Common myeloid progenitor, CD34-positive (primary cell): ENCODE results near the gene CD34.

Experiments used
- CTCF ChIA-PET: fragments of 350-600 bp; sonication (Branson Sonifier 250); formaldehyde crosslinking; loops from one replicate; lab custom pipeline; 2021; ENCODE audit warnings: antibody characterized with exemption; lab: Charles Lee
- POLR2A ChIA-PET: fragments of 350-600 bp; sonication (Branson Sonifier 250); formaldehyde crosslinking; loops from one replicate; lab custom pipeline; 2021; ENCODE audit warnings: antibody characterized with exemption; lab: Charles Lee
- DNase-seq, 3 donors: peaks; one replicate each; pipeline versions ENCODE4 v3.0.0 to v3.0.0-alpha.2; 2013
- H3K27ac ChIP-seq, 2 experiments: 1 replicate in 1 of 2; 2 replicates in 1 of 2; pipeline ENCODE4 v1.7.0; 2013; ENCODE audit warnings: inconsistent platforms in 2 of 2, low read length in 2 of 2, mild to moderate bottlenecking in 2 of 2, low read depth in 1 of 2, moderate library complexity in 1 of 2; ENCODE audit not compliant: severe bottlenecking in 2 of 2, insufficient read depth in 1 of 2, poor library complexity in 1 of 2
- H3K27me3 ChIP-seq, 5 experiments: replicated peaks in 2 of 5; 1 replicate in 3 of 5; 2 replicates in 2 of 5; pipeline versions ENCODE4 v1.6.1 to v1.7.0; 2013; ENCODE audit warnings: low read length in 4 of 5, mild to moderate bottlenecking in 2 of 5, moderate library complexity in 2 of 5, inconsistent platforms in 1 of 5; ENCODE audit not compliant: insufficient read depth in 5 of 5, control insufficient read depth in 4 of 5
- H3K36me3 ChIP-seq, 4 experiments: 1 replicate in 2 of 4; 2 replicates in 2 of 4; pipeline versions ENCODE4 v1.6.1 to v1.7.0; 2013; ENCODE audit warnings: low read length in 3 of 4, control low read depth in 1 of 4, mild to moderate bottlenecking in 1 of 4; ENCODE audit not compliant: control insufficient read depth in 4 of 4, insufficient read depth in 4 of 4
- H3K4me1 ChIP-seq, 4 experiments: 1 replicate in 3 of 4; 2 replicates in 1 of 4; pipeline versions ENCODE4 v1.6.1 to v1.7.1; 2013; ENCODE audit warnings: low read length in 3 of 4, mild to moderate bottlenecking in 3 of 4, control low read depth in 1 of 4, inconsistent platforms in 1 of 4, moderate library complexity in 1 of 4; ENCODE audit not compliant: control insufficient read depth in 4 of 4, insufficient read depth in 4 of 4; ENCODE audit errors: control extremely low read depth in 1 of 4
- H3K4me3 ChIP-seq, 7 experiments: 1 replicate in 4 of 7; 2 replicates in 3 of 7; pipeline versions ENCODE4 v1.5.1 to v1.7.0; 2013; ENCODE audit warnings: mild to moderate bottlenecking in 7 of 7, low read length in 6 of 7, moderate library complexity in 6 of 7, inconsistent platforms in 2 of 7, low read depth in 2 of 7, control low read depth in 1 of 7; ENCODE audit not compliant: insufficient read depth in 4 of 7, control insufficient read depth in 1 of 7; ENCODE audit errors: extremely low read depth in 1 of 7
- H3K9me3 ChIP-seq, 5 experiments: 1 replicate in 4 of 5; 2 replicates in 1 of 5; pipeline versions ENCODE4 v1.6.1 to v1.7.1; 2013; ENCODE audit warnings: low read length in 4 of 5, mild to moderate bottlenecking in 2 of 5, inconsistent platforms in 1 of 5, low read depth in 1 of 5, moderate library complexity in 1 of 5; ENCODE audit not compliant: control insufficient read depth in 4 of 5, insufficient read depth in 2 of 5; ENCODE audit errors: control extremely low read depth in 1 of 5
- WGBS: methylation state at CpG from one replicate; pipeline ENCODE4 v1.1.5; 2013; ENCODE audit not compliant: insufficient coverage; 5-methylcytosine and 5-hydroxymethylcytosine counted together

The CD34 gene

DNA sequence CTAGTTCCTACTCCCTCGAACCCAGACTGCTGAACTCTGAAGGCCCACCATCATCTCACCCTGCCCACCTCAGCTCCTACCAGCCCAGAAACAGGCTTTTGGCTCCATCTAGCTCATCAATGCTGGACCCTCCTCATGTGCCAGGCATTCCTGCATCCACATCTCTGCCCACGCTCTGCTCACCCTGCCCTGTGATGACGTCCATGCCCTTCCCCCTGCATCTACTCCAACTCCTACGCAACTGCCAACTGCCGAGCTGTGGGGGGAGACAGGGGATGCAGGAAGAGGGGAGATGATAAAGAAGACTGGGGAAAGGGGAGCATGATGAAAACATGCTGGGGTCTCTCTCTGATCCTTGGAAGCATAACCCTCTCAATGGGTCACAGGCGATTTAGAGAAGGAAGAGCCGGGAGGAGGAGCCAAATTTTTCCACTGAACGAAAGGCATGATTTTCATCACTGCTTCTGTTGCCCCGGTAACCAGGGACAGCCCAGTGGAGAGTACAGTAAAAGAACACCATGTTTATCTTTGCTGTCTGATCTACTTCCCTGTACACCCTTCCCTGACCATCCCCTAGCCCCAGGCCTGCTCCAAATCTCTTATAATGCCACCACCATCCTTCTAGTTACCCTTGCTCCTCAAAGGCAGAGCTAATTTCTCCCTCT lies 44.3 kb downstream of the CD34 start:
- no peaks in the 10 kb centered on the region for H3K9me3 ChIP-seq
- peak overlapping the region in 5 of 7 experiments; percentile 17 to 91 (median 89) for H3K4me3 ChIP-seq
- H3K27ac ChIP-seq = peak overlapping the region; percentile 23 to 76
- H3K27me3 ChIP-seq = no peaks in the 10 kb centered on the region
- POLR2A ChIA-PET = interaction anchor here (1.6 kb wide), 1 partner anchor 35 kb away, joined by 3 read pairs; no protein-coding TSS in a partner anchor
- peaks cover 0 to 45% (median 15%) of the 10 kb centered on the region in 4 experiments for H3K36me3 ChIP-seq
- 26% methylated on average over 5 of the region's 9 CpGs for WGBS
- CTCF ChIA-PET = interaction anchor here (1.1 to 32.4 kb wide), 5 partner anchors 9 to 97 kb away, joined by 3 to 1057 read pairs (median 8); no protein-coding TSS in a partner anchor
- H3K4me1 ChIP-seq = peaks cover 4 to 95% (median 81%) of the 10 kb centered on the region in 4 experiments
- DNase-seq = peak in 2 of 3 donors; percentile 66 to 72

DNA sequence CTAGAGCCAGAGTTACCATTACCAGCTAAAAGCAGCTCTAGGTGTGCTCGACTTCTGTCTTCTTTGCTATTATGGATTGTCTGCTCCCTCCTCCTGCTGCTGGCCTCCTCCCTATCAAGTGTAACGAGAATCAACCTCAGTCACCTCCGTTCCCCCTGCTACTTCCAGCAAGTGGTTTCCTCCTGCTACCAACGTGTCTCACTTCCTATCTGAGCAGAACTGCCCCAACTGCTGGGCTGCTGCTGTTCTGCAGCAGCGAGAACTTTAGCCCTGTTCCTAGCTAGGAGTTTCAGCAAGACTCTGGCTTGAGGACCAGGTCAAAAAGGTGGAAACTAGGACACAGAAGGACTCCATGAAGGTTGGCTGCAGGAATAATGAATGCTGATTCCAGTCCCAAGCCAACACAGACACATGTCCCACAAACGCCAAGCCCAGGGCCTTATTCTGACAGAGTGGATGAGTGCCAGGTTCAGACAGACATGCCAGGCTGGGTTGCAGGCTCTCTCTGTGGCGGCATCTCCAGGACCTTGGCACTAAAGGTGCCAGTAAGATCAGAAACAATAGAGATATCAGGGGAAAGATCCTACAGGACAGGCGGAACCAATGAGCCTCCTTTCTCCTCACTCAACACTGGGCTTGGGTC lies 46.9 kb downstream of the CD34 start:
- H3K4me1 ChIP-seq = peaks cover 7 to 90% (median 78%) of the 10 kb centered on the region in 4 experiments
- POLR2A ChIA-PET = no interaction called here
- WGBS = 24% methylated on average over 6 of the region's 8 CpGs

DNA sequence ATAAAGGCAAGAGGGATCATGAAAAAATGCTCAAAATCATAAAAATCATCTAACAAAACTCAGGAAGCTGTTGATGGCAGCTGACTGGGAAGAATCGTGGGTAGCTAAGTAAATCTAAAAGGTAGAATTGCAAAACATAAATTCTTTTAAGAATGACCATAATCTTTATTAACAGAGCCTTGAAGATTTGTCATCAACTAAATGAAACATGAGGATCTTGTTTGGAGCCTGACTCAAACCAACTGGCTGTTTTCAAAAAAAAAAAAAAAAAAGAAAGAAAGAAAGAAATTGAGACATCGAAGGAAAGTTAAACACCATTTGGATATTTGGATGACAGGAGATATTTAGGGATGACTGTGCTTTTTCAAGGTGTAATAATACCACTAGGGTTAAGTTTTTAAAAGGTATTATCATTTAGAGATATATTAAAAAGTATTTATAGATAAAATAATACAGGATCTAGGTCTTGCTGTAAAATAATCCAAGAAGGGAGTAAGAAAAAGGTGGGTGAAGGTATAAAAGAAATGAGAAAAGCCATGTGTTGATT lies 48.6 kb downstream of the CD34 start:
- peaks cover 7 to 94% (median 78%) of the 10 kb centered on the region in 4 experiments for H3K4me1 ChIP-seq
- no peak overlapping the region for H3K4me3 ChIP-seq
- H3K9me3 ChIP-seq = no peaks in the 10 kb centered on the region
- WGBS = no CpG with 5 or more reads among the region's 2 CpGs
- peak overlapping the region in 1 of 2 experiments; percentile 69 for H3K27ac ChIP-seq
- DNase-seq = no peak
- ChIA-PET CTCF (interaction anchor here (1.0 to 32.4 kb wide), 9 partner anchors 9 to 36 kb away, joined by 3 to 1057 read pairs (median 7); no protein-coding TSS in a partner anchor), POLR2A (no interaction called here)
- H3K36me3 ChIP-seq = peaks cover 0 to 63% (median 21%) of the 10 kb centered on the region in 4 experiments
- no peaks in the 10 kb centered on the region for H3K27me3 ChIP-seq

More for the DNA sequence above, 46.9 kb downstream of the CD34 start:
- Histone ChIP-seq H3K9me3 (no peaks in the 10 kb centered on the region), H3K27me3 (no peaks in the 10 kb centered on the region), H3K4me3 (peak overlapping the region in 3 of 7 experiments; percentile 40 to 53 (median 44)), H3K36me3 (peaks cover 0 to 60% (median 21%) of the 10 kb centered on the region in 4 experiments), H3K27ac (peak overlapping the region; percentile 3 to 25)
- CTCF ChIA-PET = interaction anchor here (1.0 to 32.4 kb wide), 9 partner anchors 9 to 38 kb away, joined by 3 to 1057 read pairs (median 6); no protein-coding TSS in a partner anchor
- DNase-seq = peak; percentile 69 to 80 (median 74)

DNA sequence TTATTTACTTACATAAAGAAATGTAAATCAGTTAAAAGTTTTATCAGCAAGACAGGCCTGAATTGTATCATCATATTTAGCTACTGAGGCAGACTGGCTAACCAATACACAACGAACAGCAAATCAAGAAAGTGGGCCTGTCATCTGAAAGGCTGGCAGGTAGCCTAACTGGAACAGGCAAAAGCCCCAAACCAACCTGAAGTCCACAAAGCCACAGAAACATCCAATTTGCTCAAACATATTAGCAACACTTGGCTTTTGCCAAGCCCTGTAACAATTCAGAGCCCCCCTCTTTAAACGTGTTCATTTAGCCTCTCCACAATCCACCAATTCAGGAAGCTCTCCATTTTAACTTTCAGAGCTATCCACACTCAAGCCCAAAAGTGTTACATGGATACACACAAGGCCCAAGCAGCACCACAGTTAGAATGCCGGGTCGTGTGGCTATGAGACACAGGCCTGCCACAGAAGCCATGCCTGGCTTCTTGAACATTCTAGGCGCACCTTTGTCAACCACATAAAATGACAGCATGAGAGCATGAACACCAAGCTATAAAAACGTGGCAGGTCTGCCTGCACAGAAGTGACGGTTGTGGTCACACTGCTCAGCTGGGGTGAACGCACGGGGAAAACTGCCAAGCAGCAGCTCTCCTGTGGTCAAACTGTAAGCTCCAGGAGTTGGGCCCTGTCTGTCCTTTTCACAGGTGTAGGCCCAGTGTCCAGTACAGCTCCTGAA lies 49.3 kb downstream of the CD34 start:
- Histone ChIP-seq H3K9me3 (no peaks in the 10 kb centered on the region), H3K4me3 (peak overlapping the region in 1 of 7 experiments; percentile 1), H3K27ac (peak overlapping the region in 1 of 2 experiments; percentile 69), H3K36me3 (peaks cover 0 to 63% (median 24%) of the 10 kb centered on the region in 4 experiments), H3K27me3 (no peaks in the 10 kb centered on the region), H3K4me1 (peaks cover 7 to 91% (median 74%) of the 10 kb centered on the region in 4 experiments)
- DNase-seq = peak in 2 of 3 donors; percentile 68 to 84
- WGBS = 11% methylated on average over 9 of the region's 9 CpGs
- CTCF ChIA-PET = interaction anchor here (1.0 to 32.4 kb wide), 11 partner anchors 7 to 101 kb away, joined by 3 to 1057 read pairs (median 7); no protein-coding TSS in a partner anchor
- POLR2A ChIA-PET = no interaction called here

DNA sequence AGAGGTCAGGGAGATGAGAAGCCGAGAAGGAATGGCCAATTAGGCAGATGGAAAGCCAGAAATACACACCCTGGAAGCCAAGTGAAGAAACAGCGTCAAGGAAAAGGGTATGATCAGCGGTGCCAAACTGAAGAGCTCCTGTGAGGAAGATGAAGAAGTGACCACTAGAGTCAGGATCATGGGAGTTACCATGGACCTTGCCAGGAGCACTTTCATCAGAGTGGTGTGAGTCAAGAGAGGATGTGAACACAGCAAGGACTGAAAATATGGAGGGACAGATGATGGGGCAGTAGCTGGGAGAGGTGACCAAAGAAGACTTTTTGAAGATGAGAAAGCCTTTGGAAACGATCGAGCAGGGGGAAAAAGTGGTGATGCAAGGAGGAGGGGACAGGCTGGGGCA lies 50.4 kb downstream of the CD34 start:
- no peaks in the 10 kb centered on the region for H3K9me3 ChIP-seq
- ChIA-PET CTCF (interaction anchor here (1.5 to 32.4 kb wide), 4 partner anchors 9 to 103 kb away, joined by 3 to 1057 read pairs (median 7); no protein-coding TSS in a partner anchor), POLR2A (no interaction called here)
- H3K4me1 ChIP-seq = peaks cover 7 to 90% (median 69%) of the 10 kb centered on the region in 4 experiments
- H3K27me3 ChIP-seq = no peaks in the 10 kb centered on the region
- H3K4me3 ChIP-seq = no peak overlapping the region
- H3K36me3 ChIP-seq = peaks cover 2 to 63% (median 23%) of the 10 kb centered on the region in 4 experiments
- 100% methylated on average over 5 of the region's 5 CpGs for WGBS
- no peak for DNase-seq
- no peak overlapping the region for H3K27ac ChIP-seq

DNA sequence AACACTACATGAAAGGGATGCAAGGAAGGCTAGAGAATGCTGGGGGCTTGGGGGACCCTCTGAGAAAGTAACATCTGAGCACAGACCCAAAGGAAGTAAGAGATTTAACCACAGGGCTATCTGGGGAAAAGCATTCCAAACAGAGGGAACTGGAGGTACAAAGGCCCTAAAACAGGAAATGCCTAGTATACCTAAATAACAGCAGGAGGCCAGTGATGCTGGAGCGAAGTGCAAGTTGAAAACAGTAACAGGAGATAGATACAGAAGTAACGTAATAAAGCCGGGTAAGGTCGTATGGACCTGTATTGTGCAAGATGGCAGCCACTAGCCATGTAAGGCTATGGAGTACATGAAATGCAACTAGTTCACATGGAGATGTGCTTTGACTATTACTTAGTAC lies 52.1 kb downstream of the CD34 start:
- Histone ChIP-seq H3K27ac (peak overlapping the region in 1 of 2 experiments; percentile 14), H3K9me3 (no peaks in the 10 kb centered on the region), H3K4me3 (no peak overlapping the region), H3K27me3 (no peaks in the 10 kb centered on the region), H3K4me1 (peaks cover 7 to 84% (median 61%) of the 10 kb centered on the region in 4 experiments), H3K36me3 (peaks cover 2 to 57% (median 20%) of the 10 kb centered on the region in 4 experiments)
- ChIA-PET POLR2A (no interaction called here), CTCF (interaction anchor here (1.1 to 32.4 kb wide), 2 partner anchors 14 to 33 kb away, joined by 3 to 1057 read pairs; no protein-coding TSS in a partner anchor)
- WGBS = 79% methylated on average over 3 of the region's 4 CpGs
- no peak for DNase-seq
